Measurements from ENCODE around the gene GRM4. TPM values are rescaled to one million over a fixed set of nuclear protein-coding genes. Genes with fewer than 3 reads are reported as not detected.

The GRM4 gene
- total RNA-seq, 6 donors from 2014 or later, result 0.24 TPM; not detected in 5

DNA sequence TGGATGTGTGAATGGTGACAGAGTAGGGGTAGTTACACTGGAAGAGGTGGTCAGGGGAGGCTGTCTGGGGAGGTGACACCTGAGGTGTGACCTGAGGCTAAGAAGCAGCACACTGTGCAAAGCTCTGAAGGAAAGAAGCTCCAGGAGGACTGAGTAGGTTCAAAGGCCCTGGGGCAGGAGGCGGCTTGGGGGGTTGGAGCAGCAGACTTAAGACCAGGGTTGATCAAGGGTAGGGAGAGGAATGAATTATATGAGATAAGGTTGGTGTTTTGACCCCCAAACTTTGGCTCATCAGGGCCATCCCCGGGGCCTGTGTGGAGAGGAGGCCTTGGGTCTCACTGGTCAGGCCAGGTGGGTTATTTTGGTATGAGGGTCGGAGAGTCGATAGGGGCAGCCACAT is 166.1 kb downstream of the GRM4 start:
- no peaks in the 10 kb centered on the region for H3K9me3 ChIP-seq
- H3K4me3 ChIP-seq, result no peak overlapping the region
- H3K36me3 ChIP-seq, result no peaks in the 10 kb centered on the region
- DNase-seq (no peak), ATAC-seq (ENCODE audit: low FRiP score in 2 of 2) (no peak)
- WGBS, 2 donors, result 86 to 93% methylated on average over 4 of the region's 4 CpGs
- H3K27me3 ChIP-seq, result peaks cover 0 to 15% (median 5%) of the 10 kb centered on the region in 4 donors
- no peak overlapping the region for H3K27ac ChIP-seq
- peaks cover 0 to 9% (median 7%) of the 10 kb centered on the region in 4 donors for H3K4me1 ChIP-seq
- no peak for TF ChIP-seq POLR2AphosphoS5 (IDR thresholded peaks at IDR 0.05)
- no peak for TF ChIP-seq EP300 (IDR thresholded peaks at IDR 0.05)
- TF ChIP-seq, protein P1, sequence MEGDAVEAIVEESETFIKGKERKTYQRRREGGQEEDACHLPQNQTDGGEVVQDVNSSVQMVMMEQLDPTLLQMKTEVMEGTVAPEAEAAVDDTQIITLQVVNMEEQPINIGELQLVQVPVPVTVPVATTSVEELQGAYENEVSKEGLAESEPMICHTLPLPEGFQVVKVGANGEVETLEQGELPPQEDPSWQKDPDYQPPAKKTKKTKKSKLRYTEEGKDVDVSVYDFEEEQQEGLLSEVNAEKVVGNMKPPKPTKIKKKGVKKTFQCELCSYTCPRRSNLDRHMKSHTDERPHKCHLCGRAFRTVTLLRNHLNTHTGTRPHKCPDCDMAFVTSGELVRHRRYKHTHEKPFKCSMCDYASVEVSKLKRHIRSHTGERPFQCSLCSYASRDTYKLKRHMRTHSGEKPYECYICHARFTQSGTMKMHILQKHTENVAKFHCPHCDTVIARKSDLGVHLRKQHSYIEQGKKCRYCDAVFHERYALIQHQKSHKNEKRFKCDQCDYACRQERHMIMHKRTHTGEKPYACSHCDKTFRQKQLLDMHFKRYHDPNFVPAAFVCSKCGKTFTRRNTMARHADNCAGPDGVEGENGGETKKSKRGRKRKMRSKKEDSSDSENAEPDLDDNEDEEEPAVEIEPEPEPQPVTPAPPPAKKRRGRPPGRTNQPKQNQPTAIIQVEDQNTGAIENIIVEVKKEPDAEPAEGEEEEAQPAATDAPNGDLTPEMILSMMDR (IDR thresholded peaks at IDR 0.05), result no peak
- no peak for TF ChIP-seq POLR2A (IDR thresholded peaks at IDR 0.05)

DNA sequence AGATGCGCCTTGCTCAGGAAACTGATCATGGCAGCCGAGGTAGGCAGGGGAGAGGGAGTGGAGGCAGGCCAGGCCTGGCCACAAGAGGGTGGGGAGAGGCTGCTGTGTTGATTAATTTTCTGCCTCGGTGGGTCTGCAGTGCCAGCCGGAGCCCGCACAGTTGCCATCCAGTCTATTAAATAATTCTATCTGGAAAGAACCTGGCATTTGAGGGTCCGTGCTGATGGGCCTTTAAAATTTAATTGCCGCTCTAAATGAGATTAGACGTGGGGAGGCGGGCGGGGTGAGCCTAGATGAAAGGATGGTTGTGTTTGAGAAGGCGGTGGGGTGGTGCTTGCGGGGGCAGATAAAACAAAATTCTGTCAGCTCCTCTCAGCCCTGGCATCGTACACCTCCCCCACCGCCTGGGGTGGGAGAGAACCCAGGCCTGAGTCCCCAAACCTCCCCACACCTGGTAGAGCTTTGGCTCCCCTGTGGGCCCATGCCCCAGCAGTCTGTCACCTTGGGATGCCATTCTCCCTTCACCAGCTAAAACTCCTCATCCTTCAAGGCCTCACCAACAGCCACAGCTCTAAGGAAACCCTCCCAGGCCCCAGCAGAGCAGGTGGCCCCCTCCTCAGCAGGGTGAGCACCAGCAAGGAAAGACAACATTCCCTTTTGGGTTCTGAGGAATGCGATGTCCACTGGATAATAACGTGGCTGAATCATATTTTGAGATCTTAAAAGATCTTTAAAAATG is 167.3 kb downstream of the GRM4 start:
- H3K4me3 ChIP-seq, result no peak overlapping the region
- no peak for DNase-seq
- ATAC-seq (ENCODE audit: low FRiP score in 2 of 2), result no peak
- TF ChIP-seq POLR2AphosphoS5 (IDR thresholded peaks at IDR 0.05), result no peak
- TF ChIP-seq, protein P1 (IDR thresholded peaks at IDR 0.05), result no peak
- TF ChIP-seq POLR2A (IDR thresholded peaks at IDR 0.05), result no peak
- TF ChIP-seq EP300 (IDR thresholded peaks at IDR 0.05), result no peak
- no peaks in the 10 kb centered on the region for H3K9me3 ChIP-seq
- H3K27me3 ChIP-seq, result peaks cover 0 to 15% (median 5%) of the 10 kb centered on the region in 4 donors
- WGBS, 2 donors, result 82% methylated on average over 14 to 16 of the region's 16 CpGs
- H3K27ac ChIP-seq, result no peak overlapping the region
- peaks cover 0 to 9% (median 7%) of the 10 kb centered on the region in 4 donors for H3K4me1 ChIP-seq
- no peaks in the 10 kb centered on the region for H3K36me3 ChIP-seq

DNA sequence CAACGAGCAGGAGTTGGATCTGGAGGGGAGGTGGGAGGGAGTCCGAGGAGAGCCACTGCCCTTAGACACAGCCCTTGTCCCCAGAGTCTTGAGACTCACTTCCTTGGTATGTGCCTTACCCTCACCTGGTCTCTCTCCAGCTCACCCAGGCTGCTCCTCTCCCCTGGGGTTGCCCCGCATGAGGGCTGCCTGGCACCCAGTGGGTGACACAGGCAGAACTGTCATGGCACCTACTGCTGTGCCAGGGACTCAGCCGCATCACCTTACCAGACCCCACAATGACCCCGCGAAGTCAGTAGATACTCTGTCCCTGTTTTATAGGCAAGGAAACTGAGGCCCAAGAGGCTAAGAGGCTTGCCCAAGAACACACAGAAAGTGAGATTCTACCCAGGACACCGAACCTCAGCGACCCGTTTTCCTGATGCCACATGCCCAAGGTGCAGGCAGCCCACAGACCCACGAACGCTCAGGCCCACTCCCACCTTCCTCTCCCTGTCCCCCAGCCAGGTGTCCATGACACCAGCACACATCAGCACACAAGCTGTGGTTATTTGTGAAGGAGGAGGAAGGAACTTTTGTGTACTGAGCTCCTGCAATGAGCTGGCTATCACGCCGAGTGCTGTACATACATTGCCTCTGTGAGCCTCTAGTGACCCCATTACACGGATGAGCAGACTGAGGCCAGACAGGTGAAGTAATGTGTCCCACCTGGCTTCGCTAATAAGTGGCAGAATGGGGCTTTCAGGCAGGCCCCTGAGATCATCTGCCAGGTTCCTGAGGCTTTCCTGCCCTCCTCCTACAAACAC is 168.1 kb downstream of the GRM4 start:
- no peak for DNase-seq
- H3K27ac ChIP-seq, result no peak overlapping the region
- 82 to 83% methylated on average over 11 to 15 of the region's 15 CpGs for WGBS, 2 donors

DNA sequence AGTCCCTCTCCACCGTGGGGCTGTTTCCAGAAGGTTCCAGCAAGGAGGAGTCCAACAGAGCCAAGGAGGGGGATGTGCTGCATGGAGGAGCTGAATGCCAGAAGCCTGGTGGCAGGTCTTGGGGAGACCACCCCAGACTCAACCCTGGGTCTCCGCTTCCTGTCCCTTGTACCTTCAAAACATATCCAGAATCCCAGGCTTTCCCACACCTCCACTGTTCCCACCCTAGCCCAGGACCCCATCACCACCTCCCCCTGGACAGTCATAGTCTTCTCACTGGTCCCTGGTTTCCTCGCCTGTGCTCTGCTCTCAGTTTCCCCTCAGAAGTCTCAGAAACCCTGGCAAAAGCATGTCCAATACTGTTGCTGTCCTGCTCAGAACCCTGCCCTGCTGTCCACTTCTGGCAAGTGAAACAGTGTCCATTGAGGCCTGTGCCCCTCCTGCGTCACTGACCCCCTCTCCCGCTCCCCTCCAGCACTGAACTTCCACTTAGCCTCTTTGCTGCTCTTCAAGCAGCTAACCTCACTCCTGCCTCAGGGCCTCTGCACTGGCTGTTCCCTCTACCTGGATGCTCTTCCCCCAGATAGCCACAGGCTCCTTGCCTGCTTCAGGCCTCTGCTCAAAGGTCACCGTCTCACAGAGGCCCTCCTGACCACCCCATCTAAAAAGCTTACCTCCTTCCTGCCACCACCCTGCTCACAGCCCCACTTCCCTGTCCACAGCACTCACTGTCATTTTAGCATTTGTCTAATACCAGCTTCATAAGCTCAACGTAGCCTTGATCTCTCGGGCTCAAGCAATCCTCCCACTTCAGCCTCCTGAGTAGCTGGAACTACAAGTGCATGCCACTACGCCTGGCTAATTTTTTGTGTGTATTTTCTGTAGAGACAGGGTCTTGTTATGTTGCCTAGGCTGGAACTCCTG is 169.2 kb downstream of the GRM4 start:
- Histone ChIP-seq H3K36me3 (no peaks in the 10 kb centered on the region), H3K9me3 (peaks cover 0 to 9% (median 2%) of the 10 kb centered on the region in 4 donors), H3K4me1 (no peaks in the 10 kb centered on the region), H3K4me3 (no peak overlapping the region), H3K27me3 (peaks cover 0 to 15% (median 5%) of the 10 kb centered on the region in 4 donors), H3K27ac (no peak overlapping the region)
- 80 to 89% methylated on average over 8 to 9 of the region's 9 CpGs for WGBS, 2 donors
- ATAC-seq (ENCODE audit: low FRiP score in 2 of 2) (peak in 1 of 2 donors; percentile 3), DNase-seq (no peak)
- TF ChIP-seq POLR2AphosphoS5 (IDR thresholded peaks at IDR 0.05) (no peak), EP300 (IDR thresholded peaks at IDR 0.05) (no peak), POLR2A (IDR thresholded peaks at IDR 0.05) (no peak)
- TF ChIP-seq, protein P1 (IDR thresholded peaks at IDR 0.05), result no peak

More for the DNA sequence above, 168.1 kb downstream of the GRM4 start:
- Histone ChIP-seq H3K36me3 (no peaks in the 10 kb centered on the region), H3K4me1 (peaks cover 0 to 4% (median 2%) of the 10 kb centered on the region in 4 donors), H3K27me3 (peaks cover 0 to 15% (median 5%) of the 10 kb centered on the region in 4 donors), H3K9me3 (peaks cover 0 to 4% (median 0%) of the 10 kb centered on the region in 4 donors), H3K4me3 (no peak overlapping the region)
- TF ChIP-seq POLR2AphosphoS5 (IDR thresholded peaks at IDR 0.05) (no peak), POLR2A (IDR thresholded peaks at IDR 0.05) (no peak), EP300 (IDR thresholded peaks at IDR 0.05) (no peak)
- TF ChIP-seq, protein P1 (IDR thresholded peaks at IDR 0.05), result no peak
- no peak for ATAC-seq (ENCODE audit: low FRiP score in 2 of 2)

Measured in upper lobe of left lung (tissue), 6 donors.